NCI-H526 (cell line): Measurements from ENCODE around the gene ATN1.
A peak's percentile ranks its signal among the peaks of the same experiment; 100 is the strongest.

ENCODE experiments used
- DNase-seq, 2 experiments: peaks; one replicate each; lab custom pipeline; 2025; lab: John Stamatoyannopoulos, UW

The ATN1 gene

DNA sequence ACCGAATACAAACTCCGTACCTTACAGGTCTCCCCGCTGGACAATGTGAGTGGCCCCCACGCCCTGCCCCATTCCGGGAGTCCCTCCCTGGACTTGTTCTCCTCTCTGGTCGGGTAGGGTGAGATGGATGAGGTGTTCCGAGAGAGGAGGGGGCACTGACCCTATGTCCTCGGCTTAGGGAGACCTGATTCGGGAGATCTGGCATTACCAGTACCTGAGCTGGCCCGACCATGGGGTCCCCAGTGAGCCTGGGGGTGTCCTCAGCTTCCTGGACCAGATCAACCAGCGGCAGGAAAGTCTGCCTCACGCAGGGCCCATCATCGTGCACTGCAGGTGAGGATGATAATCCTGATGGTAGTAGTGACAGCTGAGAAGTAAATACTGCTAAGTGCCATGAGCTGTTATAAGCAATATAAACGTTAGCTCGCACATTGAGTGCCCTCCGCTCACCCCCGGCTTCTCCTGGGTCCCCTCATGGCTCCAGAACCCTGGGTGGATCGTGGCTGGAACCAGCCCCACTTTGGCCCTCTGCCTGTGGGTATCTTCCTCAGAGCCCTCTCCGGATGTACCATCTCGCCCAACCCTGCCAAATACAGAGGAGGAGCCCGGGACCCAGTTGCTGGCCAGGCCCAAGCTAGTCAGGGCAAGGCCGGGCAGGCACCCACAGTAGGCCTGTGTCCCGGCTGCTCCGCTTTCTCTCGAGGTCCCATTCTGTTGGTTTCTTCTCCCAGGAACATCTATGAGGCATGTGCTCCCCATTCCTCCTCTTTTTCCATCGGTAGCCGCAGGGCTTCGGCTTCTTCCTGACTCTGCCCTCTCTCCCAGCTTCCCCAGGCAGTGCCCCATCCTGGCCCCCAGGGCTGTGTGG is 30.2 kb downstream of the ATN1 start:
- DNase-seq = no peak

DNA sequence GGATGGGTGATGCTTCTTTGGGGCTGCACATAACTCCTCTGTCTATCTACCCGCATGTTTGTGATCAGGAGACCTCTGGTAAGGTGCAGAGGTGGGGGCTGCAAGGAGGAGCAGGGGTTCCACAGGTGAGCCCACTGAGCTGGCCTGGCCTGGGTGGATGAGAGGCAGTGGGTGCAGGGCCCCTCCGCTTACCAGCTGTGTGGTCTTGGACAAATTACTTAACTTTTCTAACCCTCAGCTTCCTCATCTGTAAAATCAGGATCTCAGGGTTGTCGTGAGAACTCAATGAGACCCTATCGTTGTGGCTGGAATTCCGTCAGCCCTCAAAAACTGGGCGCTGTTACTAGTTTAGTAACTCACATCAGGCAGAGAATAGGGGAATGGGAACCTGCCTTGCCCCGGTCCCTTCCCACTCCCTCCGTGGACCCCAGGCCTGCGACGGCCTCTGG is 30.9 kb downstream of the ATN1 start:
- no peak for DNase-seq

DNA sequence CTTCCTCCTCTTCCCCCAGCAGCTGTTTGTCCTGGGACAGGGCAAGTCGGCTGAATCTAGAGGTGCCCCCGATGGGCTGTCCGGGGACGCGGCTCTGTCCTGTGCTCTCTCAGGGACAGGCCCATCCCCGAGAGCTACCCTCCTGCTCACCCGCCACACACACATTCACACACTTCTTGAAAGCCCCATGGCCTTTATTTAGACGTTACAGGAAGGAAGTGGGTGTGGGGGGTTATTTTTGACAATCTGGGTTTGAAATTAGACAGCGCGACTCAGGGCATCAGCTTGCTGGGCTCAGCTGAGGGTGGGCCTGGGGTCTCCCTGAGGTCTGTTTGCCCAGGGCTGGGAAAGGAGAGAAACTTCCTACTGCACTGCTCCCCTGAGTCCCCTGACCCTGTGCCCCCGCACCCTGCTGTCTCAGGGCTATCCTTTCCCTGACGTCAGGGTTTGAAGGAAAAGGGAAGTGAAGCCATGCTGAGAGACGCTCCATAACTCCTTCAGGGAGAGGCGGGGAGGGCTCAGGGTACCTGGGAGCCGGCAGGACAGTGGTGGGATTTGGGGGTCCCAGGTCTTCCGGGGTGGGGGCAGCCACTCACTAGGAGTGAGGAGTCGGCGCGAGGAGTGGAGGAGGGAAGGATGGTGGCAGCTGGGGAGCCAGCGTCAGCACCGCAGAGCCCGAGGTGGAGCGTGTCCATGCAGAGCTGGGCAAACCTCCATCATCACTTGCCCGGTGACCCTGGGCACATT is 31.5 kb downstream of the ATN1 start:
- DNase-seq = no peak

DNA sequence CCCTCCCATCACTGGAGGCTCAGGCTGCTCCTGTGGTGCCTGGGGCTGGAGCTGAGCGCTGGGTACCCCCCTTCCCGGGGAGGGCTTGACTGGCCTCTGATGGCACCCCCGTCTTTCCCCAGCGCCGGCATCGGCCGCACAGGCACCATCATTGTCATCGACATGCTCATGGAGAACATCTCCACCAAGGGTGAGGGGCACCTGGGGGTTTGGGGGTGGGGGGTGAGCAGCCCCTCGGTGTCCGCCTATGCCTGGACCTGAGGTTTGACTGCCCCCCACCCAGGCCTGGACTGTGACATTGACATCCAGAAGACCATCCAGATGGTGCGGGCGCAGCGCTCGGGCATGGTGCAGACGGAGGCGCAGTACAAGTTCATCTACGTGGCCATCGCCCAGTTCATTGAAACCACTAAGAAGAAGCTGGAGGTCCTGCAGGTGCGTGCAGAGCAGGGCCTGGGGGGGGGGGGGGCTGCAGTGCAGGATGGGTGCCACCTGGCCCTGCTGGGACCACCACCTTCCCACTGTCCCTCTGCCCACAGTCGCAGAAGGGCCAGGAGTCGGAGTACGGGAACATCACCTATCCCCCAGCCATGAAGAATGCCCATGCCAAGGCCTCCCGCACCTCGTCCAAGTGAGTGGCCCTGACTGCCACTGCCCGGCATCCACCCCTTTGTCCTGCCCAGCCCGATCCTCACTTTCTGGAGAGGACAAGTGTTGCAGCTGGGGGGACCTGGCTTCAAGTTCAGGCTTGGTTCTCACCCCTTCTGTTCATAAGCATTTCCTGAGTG is 32.2 kb downstream of the ATN1 start:
- no peak for DNase-seq

DNA sequence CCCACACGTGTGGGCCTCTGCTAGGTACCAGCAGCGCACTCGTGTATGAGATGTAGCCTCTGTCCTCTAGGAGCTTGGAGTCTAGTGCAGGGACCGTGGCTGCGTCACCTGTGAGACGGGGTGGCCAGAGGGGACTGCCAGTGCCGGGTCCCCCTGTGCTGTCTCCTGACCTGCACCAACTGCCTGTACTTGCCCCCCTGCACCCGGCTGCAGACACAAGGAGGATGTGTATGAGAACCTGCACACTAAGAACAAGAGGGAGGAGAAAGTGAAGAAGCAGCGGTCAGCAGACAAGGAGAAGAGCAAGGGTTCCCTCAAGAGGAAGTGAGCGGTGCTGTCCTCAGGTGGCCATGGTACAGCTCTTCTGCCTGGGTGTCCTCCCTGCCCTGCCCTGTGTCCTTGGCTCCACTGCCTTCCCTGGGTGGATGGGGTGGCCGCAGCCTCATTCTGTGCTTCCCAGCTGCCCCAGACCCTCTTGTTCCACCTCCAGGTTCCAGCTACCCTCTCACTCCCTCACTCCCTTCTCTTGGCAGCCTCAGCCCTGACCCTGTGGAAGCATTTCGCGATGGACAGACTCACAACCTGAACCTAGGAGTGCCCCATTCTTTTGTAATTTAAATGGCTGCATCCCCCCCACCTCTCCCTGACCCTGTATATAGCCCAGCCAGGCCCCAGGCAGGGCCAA is 33.0 kb downstream of the ATN1 start:
- DNase-seq = no peak

DNA sequence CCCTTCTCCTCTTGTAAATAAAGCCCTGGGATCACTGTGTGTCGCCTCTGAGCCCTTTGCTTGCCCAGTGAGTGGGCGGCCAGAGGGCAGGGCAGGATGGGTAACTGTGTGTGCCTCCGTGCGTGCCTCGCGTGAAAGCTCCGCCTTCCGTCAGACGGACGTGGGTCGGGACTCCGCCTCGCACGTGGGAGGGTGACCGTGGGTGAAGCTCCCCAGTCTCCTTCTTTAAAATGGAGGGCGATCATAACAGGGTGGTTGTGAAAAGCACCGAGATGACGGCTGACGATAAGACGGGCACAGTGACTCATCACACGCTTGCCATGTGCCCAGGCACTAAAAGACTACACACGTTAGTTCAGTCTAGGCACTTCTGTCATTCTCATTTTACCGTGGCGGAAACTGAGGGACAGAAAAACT is 33.5 kb downstream of the ATN1 start:
- DNase-seq = no peak

DNA sequence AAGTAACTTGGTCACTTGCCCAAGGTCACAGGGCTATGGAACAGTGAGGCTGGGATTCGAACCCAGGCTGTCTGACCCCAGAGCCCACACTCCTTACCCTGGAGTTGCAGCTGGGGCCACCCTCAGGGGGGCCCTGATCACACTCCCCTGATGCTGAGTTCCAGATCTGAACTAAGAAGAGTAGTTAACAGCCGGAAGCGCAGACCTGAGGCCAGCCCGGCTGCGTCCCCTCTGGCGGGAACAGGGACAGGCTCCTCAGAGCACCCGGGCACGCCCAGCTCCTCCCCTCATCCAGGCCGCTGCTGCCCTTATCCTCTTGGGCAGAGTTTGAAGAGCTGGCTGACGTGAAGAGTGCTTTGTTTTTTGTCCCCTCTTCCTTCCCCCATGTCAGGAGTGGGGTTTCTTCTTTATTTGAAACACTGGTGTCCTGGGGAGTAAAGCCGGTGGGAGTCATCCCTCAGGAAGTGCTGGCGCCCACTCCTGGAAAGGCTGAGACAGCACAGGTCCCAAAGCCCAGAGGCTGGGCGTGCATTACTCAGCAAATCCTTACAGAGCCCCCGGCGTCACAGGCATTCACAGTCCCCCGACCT is 34.0 kb downstream of the ATN1 start:
- DNase-seq = peak; percentile 89 to 92

DNA sequence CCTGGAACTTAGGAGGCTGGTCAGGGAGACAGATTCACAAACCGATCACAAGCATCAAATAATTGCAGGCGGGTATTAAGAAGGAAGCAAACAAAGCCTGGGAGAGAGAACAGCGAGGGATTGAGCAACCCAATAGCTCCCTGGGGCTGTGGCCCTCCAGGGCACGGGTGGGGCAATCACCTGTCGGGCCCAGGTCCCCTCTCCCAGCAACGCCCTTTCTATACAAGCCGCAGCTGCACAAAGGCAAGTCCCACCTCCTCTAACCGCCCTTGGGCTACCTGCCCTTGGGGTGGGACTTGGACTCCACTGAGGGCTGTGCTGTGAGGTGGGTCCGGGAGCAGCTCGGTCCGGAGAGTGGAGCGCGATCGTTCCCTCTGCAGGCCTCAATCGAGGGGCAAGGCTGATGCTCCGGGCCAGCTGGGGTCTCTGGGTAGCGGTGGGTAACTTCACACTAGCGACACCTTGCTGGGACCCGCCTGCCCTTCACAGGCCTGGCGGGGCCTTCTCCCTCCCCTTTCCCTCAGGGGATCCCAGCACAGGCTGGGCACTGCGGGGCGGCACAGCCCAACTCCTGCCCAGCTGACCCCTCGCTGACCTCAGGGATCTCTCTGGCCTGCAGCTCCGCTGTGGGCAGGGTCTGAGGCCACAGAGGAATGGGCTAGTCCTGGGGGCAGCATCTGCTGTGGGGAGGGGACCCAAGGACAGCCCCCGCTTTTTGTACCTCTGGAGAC is 34.7 kb downstream of the ATN1 start:
- DNase-seq = peak; percentile 86 to 92

DNA sequence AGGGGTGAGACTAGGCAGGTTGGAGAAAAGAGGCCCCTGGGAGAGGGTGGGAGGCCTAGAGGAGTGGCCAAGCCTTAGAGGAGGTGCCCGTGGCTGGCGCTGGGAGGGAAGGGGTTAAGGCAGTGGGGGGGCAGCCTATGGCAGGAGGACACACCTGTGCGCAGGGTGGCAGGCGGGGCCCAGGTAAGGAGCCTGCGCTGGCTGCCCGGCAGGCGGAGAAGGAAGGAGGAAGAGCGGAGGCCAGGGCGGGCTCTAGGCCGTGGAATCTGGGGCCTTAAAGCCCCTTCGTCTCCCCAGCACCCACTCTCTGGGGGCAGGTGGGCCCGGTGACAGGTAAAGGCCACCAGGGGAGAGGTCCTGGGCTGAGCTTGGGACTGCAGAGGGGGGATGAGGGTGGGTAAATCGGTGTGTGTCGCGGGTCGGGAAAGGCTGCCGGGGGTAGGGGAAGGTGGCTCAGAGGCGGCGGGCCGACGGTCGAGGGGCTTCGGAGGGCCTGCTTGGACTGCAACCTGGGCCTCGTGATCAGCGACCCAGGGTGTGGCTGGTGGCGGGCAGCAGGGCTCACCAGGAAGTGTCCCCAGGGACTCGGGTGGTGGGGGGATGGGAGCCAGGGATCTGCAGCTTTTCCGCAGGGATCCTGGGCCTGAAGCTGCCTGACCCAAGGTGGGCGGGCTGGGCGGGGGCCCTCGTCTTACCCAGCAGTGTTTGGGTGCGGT is 35.4 kb downstream of the ATN1 start:
- peak; percentile 84 to 97 for DNase-seq

DNA sequence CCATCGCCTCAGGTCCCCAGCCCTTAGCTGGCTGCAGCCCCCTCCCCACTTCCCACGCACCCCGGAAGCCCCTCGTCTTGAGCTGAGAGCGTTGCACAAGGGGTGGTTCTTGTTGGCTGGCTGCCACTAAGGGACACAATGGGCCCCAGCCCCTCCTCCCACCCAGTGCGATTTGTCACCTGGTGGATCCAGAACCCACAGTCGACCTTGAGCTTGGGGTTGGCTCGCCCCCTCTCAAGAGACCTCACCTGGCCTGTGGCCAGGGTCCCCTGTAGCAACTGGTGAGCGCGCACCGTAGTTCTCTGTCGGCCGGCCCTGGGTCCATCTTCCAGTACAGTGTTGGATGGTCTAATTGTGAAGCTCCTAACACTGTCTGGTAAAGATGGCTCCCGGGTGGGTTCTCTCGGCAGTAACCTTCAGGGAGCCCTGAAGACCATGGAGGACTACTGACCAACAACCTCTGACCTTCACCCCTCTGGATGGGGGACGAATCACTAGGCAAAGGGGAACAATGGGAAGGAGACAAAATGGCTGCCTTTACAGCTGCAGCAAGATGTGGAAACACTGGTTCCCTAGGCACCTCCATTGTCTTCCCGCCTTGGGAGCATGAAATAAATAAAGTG is 36.1 kb downstream of the ATN1 start:
- DNase-seq = peak in 1 of 2 experiments; percentile 52

DNA sequence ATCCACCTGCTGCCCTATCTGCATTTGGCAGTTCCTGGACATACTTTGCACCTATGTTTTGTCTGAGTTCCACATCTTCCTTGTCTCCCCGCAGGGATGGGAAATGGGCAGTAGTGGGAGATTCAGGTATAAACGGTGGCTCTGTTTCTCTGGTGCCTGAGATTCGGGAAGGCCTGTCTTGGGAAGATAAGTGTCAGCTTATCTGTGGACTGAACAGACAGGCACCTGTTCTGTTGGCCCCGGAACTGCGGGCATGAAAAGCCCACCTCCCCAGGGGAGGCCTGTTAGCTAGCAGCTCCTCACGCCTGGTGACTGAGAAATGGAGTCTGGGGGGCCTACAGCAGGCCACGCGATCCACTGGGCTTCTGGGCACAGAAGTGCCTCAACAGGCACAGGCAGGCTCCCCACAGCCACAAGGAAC is 36.9 kb downstream of the ATN1 start:
- DNase-seq = peak in 1 of 2 experiments; percentile 47

DNA sequence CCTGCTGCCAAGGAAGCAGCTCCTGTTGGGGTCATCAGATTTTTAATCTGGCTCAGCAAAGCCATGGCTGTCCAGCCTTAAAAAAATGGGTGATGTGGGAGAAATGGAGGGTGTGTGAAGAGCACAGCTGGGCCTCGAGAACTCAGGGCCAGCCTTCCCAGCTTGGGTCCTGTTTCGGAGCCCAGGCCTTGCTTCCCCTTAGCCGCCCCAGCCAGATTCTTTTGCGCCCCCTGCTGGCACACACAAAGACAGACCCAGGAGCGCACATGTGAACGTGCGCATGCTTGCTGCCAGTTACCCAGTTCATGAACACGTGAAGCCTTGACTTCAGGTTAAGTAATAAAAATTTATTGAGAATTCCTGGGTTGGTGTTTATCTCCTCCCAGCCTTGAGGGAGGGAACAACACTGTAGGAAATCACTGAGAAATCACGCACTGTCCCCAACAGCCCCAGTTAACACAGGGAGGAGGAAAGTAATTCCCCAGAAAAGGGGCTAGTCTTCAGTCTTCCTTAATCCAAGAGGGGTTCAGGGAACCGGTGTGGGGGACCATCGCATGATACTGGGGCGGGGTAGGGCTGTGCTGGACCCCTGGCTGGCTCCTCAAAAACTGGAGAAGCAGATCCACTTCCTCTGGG is 37.4 kb downstream of the ATN1 start:
- DNase-seq = peak; percentile 86 to 94

DNA sequence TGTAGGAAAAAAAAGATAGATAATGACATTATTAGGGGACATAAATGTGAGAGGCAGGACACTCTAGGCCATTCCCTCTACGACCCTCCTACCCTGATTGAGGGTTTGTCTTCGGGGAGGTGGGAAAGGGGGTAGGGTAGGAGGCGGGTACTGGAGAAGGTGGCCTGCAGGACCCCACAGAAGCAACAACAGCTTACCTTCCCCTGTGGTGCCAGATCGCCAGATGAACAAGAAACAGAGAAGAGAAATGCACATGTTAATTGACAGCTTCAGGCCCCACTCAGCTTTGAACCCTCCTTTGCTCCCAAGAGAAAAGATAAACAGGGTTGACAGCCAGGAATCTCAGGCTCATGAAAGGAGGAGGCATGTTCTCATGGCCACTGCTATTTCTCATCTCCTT is 38.0 kb downstream of the ATN1 start:
- DNase-seq = no peak

DNA sequence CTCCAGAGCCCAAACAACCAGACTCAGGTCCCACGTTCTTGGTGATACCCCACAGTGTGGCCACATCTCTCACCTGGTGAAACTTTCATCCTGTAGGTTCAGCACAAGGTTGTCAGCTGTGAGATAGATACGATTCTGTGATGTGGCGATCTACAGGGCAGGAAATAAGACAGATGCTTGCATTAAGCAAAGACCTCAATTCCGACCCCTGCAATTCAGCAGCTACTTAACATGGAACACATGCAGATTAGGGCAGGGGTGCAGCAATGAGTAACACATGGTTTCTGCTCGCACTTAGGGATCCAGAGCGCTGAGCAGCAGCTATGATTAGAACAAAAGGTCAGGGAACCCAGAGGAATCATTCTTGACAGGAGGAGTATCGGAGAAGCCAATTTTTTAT is 38.6 kb downstream of the ATN1 start:
- no peak for DNase-seq

DNA sequence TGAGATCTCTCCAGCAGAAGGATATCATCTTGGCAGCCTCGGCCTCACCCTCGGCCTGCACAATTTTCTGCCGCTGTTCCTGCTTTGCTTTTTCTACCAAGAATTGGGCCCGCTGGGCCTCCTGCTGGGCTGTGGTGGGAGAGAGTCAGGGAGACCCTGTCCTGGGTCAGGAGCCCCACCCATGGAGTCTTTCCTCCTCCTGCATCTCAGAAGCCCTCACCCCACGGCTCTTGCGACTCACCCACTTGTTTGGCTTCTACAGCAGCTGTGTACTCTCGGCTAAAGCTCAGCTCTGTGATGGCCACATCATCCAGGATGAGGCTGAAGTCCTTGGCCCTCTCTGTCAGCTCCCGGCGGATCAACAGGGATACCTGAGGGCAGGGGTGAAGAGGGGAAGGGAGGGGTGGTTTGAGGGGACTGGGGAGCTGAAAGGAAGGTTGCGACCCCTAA is 39.9 kb downstream of the ATN1 start:
- no peak for DNase-seq

DNA sequence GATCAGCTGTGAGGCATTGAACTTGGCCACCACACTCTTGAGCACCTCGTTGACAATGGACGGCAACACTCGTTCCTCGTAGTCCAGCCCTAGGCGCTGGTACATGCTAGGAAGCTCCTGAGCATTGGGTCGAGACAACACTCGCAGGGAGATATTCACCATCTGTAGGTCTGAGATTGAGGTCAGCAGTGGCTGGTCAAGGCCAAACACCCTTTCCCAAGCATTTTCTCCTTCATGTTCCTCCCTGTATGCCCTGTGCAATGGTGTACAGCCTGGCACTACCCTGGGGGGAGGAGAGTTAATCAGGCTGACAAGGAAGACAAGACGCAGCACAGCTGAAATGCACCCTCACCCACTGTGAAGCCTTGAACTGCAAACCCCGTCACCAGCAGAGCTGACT is 40.7 kb downstream of the ATN1 start:
- no peak for DNase-seq

DNA sequence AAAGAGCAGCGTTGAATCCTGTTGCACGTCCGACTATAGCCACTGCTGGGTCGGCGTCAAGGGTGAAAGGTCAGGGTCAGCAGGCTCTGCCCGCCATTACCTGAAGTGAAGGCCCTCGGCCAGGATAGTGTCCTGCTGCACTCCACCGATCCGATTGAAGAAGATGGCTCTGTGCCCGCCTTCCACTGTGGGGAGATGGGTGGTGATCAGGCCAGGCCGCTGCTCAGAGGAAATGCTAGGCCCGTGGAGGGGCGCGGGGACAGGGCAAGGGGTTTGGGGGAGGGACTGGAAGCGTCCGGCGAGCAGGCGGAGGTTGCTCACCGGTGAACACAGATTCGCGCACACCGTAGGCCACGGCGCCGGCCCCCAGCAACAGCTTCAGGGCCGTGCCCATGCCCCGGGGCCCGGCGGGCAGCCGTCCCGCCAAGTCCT is 42.4 kb downstream of the ATN1 start:
- DNase-seq = no peak

DNA sequence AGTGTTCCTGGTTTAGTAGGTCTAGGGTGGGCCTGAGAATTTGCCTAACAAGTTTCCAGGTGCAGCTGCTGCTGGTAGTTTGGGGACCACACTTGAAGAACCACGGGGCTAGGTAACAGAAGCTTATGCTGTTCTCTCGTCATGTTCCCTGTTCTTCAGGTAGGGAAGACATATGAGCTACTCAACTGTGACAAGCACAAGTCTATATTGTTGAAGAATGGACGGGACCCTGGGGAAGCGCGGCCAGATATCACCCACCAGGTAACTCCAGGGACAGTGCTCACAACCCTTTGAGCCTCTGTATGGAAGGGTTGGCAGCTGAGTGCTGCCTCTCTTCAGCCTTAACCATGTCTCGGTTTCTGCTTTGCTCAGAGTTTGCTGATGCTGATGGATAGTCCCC is 46.4 kb downstream of the ATN1 start:
- no peak for DNase-seq
